Caco-2 (cell line): ENCODE data around the gene DDHD1. TPM values are rescaled to one million over a fixed set of nuclear protein-coding genes. Genes with fewer than 3 reads are reported as not detected.

Source experiments
- BruUV-seq: library from RNA; stranded (reverse); fragments of 400-500 nt; replicated peaks from 2 replicates; lab custom pipeline; 2021; lab: Mats Ljungman, UMichigan
- CTCF ChIA-PET: fragments of 300-600 bp; sonication (Branson Sonifier 250); formaldehyde crosslinking; loops from one replicate; lab custom pipeline; 2022; ENCODE audit warnings: antibody characterized with exemption; lab: Charles Lee
- POLR2A ChIA-PET: fragments of 300-600 bp; sonication (Branson Sonifier 250); formaldehyde crosslinking; loops from one replicate; lab custom pipeline; 2022; ENCODE audit warnings: antibody characterized with exemption; lab: Charles Lee
- DNase-seq, 2 experiments: peaks; one replicate each; pipeline versions ENCODE4 v3.0.0 to v3.0.0-alpha.2; 2020 to 2022
- H3K27me3 ChIP-seq: replicated peaks from 2 replicates; pipeline ENCODE4 v1.6.0; 2011; ENCODE audit warnings: low read length; ENCODE audit not compliant: control insufficient read depth, insufficient read depth
- H3K36me3 ChIP-seq: 2 replicates; pipeline ENCODE4 v1.5.1; 2011; ENCODE audit warnings: low read length; ENCODE audit not compliant: control insufficient read depth, insufficient read depth
- H3K4me1 ChIP-seq: fragments of 250-450 bp; sonication (Bioruptor Pico); 2 replicates; pipeline ENCODE4 v1.5.1; 2020; ENCODE audit warnings: mild to moderate bottlenecking
- H3K4me3 ChIP-seq: 2 replicates; pipeline ENCODE4 v1.5.1; 2011; ENCODE audit warnings: low read depth, mild to moderate bottlenecking, control low read depth, low read length
- H3K9me3 ChIP-seq: fragments of 250-450 bp; sonication (Bioruptor Pico); 2 replicates; pipeline ENCODE4 v1.5.1; 2020; ENCODE audit warnings: mild to moderate bottlenecking, moderate library complexity
- H3K27ac Mint-ChIP-seq: one replicate; pipeline ENCODE4 v1.8.0; 2022; ENCODE audit warnings: mixed read lengths; ENCODE audit not compliant: unreplicated experiment
- H3K27me3 Mint-ChIP-seq: one replicate; pipeline ENCODE4 v1.8.0; 2022; ENCODE audit warnings: mixed read lengths; ENCODE audit not compliant: insufficient read depth, unreplicated experiment
- H3K36me3 Mint-ChIP-seq: one replicate; pipeline ENCODE4 v1.8.0; 2022; ENCODE audit warnings: mild to moderate bottlenecking, mixed read lengths; ENCODE audit not compliant: insufficient read depth, unreplicated experiment
- H3K4me1 Mint-ChIP-seq: one replicate; pipeline ENCODE4 v1.8.0; 2022; ENCODE audit warnings: low read depth, mixed read lengths; ENCODE audit not compliant: unreplicated experiment
- H3K4me3 Mint-ChIP-seq: one replicate; pipeline ENCODE4 v1.8.0; 2022; ENCODE audit warnings: mild to moderate bottlenecking, moderate library complexity, mixed read lengths; ENCODE audit not compliant: unreplicated experiment
- H3K9me3 Mint-ChIP-seq: one replicate; pipeline ENCODE4 v1.8.0; 2022; ENCODE audit warnings: mixed read lengths; ENCODE audit not compliant: unreplicated experiment
- CTCF ChIP-seq, 2 experiments: fragments of 200-600 bp in 1 of 2; IDR thresholded peaks; 1 replicate in 1 of 2; 2 replicates in 1 of 2; pipeline versions ENCODE4 v1.5.1 to v1.8.0; 2011 to 2022; ENCODE audit warnings: antibody characterized with exemption in 1 of 2, control low read depth in 1 of 2, inconsistent platforms in 1 of 2, low read depth in 1 of 2, low read length in 1 of 2, mild to moderate bottlenecking in 1 of 2, moderate library complexity in 1 of 2; ENCODE audit not compliant: insufficient read depth in 1 of 2, severe bottlenecking in 1 of 2, unreplicated experiment in 1 of 2
- intact Hi-C: fragments of 100-400 bp; cut with micrococcal nuclease; formaldehyde crosslinking; loops from one replicate; pipeline ENCODE4 v1.10.0; 2022; ENCODE audit not compliant: unreplicated experiment
- total RNA-seq: library from RNA; stranded (reverse); gene quantifications from 2 replicates; pipeline ENCODE4 v1.2.3, GENCODE V29; 2022

The DDHD1 gene
- total RNA-seq, 1 experiment from 2014 or later = 8.8 TPM

GRCh38 chr14:53192052-53192760 is 39.1 kb upstream of the DDHD1 start:
- no peak overlapping the region for H3K4me3 ChIP-seq
- ChIA-PET POLR2A (interaction anchor here (0.6 kb wide), 1 partner anchor 26 kb away, joined by 4 read pairs; no protein-coding TSS in a partner anchor), CTCF (no interaction called here)
- no peaks in the 10 kb centered on the region for H3K27me3 ChIP-seq
- no peak for TF ChIP-seq CTCF (IDR thresholded peaks at IDR 0.05; ENCODE audit: insufficient read depth in 1 of 2, low read depth in 1 of 2, low read length in 1 of 2, severe bottlenecking in 1 of 2, unreplicated experiment in 1 of 2)
- Mint-ChIP-seq H3K27ac (no peak overlapping the region), H3K4me1 (no peaks in the 10 kb centered on the region), H3K36me3 (no peaks in the 10 kb centered on the region), H3K9me3 (no peaks in the 10 kb centered on the region), H3K27me3 (no peaks in the 10 kb centered on the region), H3K4me3 (no peak overlapping the region)
- no TSS peak for BruUV-seq
- H3K4me1 ChIP-seq = no peaks in the 10 kb centered on the region
- no peaks in the 10 kb centered on the region; the same call in 1 of the 2 replicates for H3K9me3 ChIP-seq
- no peaks in the 10 kb centered on the region for H3K36me3 ChIP-seq
- intact Hi-C loops = loop anchor here (1.0 kb wide), 1 partner anchor 11 kb away; no protein-coding TSS in a partner anchor
- no peak for DNase-seq

- POLR2A ChIA-PET = no interaction called here
- Mint-ChIP-seq H3K27me3 (peaks cover 2% of the 10 kb centered on the region), H3K4me1 (no peaks in the 10 kb centered on the region), H3K4me3 (no peak overlapping the region), H3K27ac (no peak overlapping the region), H3K9me3 (no peaks in the 10 kb centered on the region), H3K36me3 (no peaks in the 10 kb centered on the region)
- DNase-seq = no peak
- Histone ChIP-seq H3K36me3 (no peaks in the 10 kb centered on the region), H3K4me3 (no peak overlapping the region), H3K27me3 (no peaks in the 10 kb centered on the region), H3K9me3 (no peaks in the 10 kb centered on the region; the same call in 1 of the 2 replicates), H3K4me1 (no peaks in the 10 kb centered on the region)
- no peak for TF ChIP-seq CTCF (IDR thresholded peaks at IDR 0.05; ENCODE audit: insufficient read depth in 1 of 2, low read depth in 1 of 2, low read length in 1 of 2, severe bottlenecking in 1 of 2, unreplicated experiment in 1 of 2)
- BruUV-seq = no TSS peak
- intact Hi-C loops = no loop called here
- CTCF ChIA-PET = no interaction called here
Measured at GRCh38 chr14:53190938-53191337, 37.8 kb upstream of the DDHD1 start.

- Mint-ChIP-seq H3K27ac (no peak overlapping the region), H3K36me3 (no peaks in the 10 kb centered on the region), H3K4me1 (no peaks in the 10 kb centered on the region), H3K4me3 (no peak overlapping the region), H3K9me3 (no peaks in the 10 kb centered on the region), H3K27me3 (peaks cover 5% of the 10 kb centered on the region)
- Histone ChIP-seq H3K9me3 (no peaks in the 10 kb centered on the region; the same call in 1 of the 2 replicates), H3K4me1 (no peaks in the 10 kb centered on the region), H3K4me3 (no peak overlapping the region), H3K36me3 (no peaks in the 10 kb centered on the region), H3K27me3 (no peaks in the 10 kb centered on the region; the same call in 1 of the 2 replicates)
- ChIA-PET CTCF (no interaction called here), POLR2A (no interaction called here)
- no peak for TF ChIP-seq CTCF (IDR thresholded peaks at IDR 0.05; ENCODE audit: insufficient read depth in 1 of 2, low read depth in 1 of 2, low read length in 1 of 2, severe bottlenecking in 1 of 2, unreplicated experiment in 1 of 2)
- no peak for DNase-seq
- intact Hi-C loops = no loop called here
- BruUV-seq = no TSS peak
Measured at GRCh38 chr14:53187921-53188463, 34.9 kb upstream of the DDHD1 start.
